ENCODE results near the gene PCDHGA5. TPM values are rescaled to one million over a fixed set of nuclear protein-coding genes. Genes with fewer than 3 reads are reported as not detected.
A peak's percentile ranks its signal among the peaks of the same experiment; 100 is the strongest.
"Not testable (repeated sequence)": the region's sequence is repeated elsewhere in the genome, so short reads cannot be mapped to it uniquely, and the experiment has no call there.

Gene PCDHGA5
- total RNA-seq, 1 donor from 2014 or later: 3.5 TPM

DNA sequence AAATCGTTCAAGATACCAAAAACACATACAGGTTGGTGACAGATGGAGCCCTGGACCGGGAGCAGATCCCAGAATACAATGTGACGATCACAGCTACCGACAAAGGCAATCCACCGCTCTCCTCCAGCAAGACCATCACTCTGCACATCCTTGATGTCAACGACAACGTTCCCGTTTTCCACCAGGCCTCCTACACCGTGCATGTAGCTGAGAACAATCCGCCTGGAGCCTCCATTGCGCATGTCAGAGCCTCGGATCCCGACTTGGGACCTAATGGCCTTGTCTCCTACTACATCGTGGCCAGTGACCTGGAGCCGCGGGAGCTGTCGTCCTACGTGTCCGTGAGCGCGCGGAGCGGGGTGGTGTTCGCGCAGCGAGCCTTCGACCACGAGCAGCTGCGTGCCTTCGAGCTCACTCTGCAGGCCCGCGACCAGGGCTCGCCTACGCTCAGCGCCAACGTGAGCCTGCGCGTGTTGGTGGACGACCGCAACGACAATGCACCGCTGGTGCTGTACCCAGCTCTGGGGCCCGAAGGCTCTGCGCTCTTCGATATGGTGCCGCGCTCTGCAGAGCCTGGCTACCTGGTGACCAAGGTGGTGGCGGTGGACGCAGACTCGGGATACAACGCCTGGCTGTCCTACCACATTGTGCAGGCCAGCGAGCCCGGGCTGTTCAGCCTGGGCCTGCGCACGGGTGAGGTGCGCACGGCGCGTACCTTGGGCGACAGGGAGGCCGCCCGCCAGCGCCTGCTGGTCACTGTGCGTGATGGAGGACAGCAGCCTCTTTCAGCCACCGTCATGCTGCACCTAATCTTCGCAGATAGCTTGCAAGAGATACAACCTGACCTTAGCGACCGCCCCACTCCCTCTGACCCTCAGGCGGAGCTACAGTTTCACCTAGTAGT is 7.9 kb downstream of the PCDHGA5 start:
- H3K27me3 ChIP-seq: peaks cover 7% of the 10 kb centered on the region
- peaks cover 30% of the 10 kb centered on the region for H3K9me3 ChIP-seq
- DNase-seq (no peak), ATAC-seq (no peak)
- no peaks in the 10 kb centered on the region for H3K36me3 ChIP-seq
- intact Hi-C loops (cut with DNase I): no loop called here
- H3K4me3 ChIP-seq: no peak overlapping the region
- no peaks in the 10 kb centered on the region for H3K4me1 ChIP-seq
- TF ChIP-seq, protein P1, sequence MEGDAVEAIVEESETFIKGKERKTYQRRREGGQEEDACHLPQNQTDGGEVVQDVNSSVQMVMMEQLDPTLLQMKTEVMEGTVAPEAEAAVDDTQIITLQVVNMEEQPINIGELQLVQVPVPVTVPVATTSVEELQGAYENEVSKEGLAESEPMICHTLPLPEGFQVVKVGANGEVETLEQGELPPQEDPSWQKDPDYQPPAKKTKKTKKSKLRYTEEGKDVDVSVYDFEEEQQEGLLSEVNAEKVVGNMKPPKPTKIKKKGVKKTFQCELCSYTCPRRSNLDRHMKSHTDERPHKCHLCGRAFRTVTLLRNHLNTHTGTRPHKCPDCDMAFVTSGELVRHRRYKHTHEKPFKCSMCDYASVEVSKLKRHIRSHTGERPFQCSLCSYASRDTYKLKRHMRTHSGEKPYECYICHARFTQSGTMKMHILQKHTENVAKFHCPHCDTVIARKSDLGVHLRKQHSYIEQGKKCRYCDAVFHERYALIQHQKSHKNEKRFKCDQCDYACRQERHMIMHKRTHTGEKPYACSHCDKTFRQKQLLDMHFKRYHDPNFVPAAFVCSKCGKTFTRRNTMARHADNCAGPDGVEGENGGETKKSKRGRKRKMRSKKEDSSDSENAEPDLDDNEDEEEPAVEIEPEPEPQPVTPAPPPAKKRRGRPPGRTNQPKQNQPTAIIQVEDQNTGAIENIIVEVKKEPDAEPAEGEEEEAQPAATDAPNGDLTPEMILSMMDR (IDR thresholded peaks at IDR 0.05): no peak
- H3K27ac ChIP-seq: no peak overlapping the region

DNA sequence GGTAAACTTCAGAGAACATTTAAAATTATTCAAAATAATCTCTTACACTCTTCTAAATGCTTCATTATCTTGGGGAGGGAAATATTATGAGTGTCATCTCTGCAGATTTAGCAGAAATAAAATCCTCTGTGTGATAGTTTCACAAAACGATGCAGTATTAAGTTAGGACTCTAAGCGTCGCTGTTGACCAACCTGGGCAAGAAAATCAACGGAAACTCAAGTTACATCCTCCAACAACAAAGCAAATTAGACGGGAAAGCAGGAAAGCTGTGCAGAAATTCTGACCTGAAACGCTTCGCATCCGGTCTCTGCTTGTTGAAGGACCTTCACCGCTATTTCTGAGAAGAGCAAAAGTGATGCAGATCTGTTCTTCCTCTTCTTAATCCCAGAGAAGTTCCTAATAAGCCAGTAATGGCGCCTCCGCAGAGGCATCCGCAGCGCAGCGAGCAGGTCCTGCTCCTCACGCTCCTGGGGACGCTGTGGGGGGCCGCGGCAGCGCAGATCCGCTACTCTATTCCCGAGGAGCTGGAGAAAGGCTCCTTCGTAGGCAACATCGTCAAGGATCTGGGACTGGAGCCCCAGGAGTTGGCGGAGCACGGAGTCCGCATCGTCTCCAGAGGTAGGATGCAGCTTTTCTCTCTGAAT is 9.8 kb downstream of the PCDHGA5 start, which contains the start of gene PCDHGA6:
Gene PCDHGA6 (plus strand): TSS at position 219 of the 645 bp plus-strand sequence. CDS start 193 bp downstream, at position 412.
- DNase-seq (no peak), ATAC-seq (no peak)
- Histone ChIP-seq H3K4me3 (no peak within 1 kb of the TSS), H3K36me3 (no peaks in the 10 kb centered on the region), H3K4me1 (no peaks in the 10 kb centered on the region), H3K27me3 (peaks cover 7% of the 10 kb centered on the region), H3K9me3 (peaks cover 36% of the 10 kb centered on the region), H3K27ac (no peak within 1 kb of the TSS)
- TF ChIP-seq, protein P1 (IDR thresholded peaks at IDR 0.05): peak; percentile 41
- intact Hi-C loops (cut with DNase I): no loop called here

DNA sequence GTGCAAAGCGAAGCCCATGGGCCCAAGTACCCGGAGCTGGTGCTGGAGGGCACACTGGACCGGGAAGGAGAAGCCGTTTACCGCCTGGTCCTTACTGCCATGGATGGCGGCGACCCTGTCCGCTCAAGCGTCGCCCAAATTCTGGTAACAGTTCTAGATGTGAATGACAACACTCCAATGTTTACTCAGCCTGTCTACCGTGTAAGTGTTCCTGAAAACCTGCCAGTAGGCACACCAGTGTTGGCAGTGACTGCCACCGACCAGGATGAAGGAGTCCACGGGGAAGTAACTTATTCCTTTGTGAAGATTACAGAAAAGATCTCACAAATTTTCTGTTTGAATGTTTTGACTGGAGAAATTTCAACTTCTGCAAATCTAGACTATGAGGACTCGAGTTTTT is 10.7 kb downstream of the PCDHGA5 start:
- TF ChIP-seq, protein P1 (IDR thresholded peaks at IDR 0.05): no peak
- Histone ChIP-seq H3K27ac (no peak overlapping the region), H3K4me1 (no peaks in the 10 kb centered on the region), H3K9me3 (peaks cover 36% of the 10 kb centered on the region), H3K27me3 (peaks cover 7% of the 10 kb centered on the region), H3K36me3 (no peaks in the 10 kb centered on the region), H3K4me3 (no peak overlapping the region)
- ATAC-seq (no peak), DNase-seq (no peak)
- intact Hi-C loops (cut with DNase I): no loop called here

DNA sequence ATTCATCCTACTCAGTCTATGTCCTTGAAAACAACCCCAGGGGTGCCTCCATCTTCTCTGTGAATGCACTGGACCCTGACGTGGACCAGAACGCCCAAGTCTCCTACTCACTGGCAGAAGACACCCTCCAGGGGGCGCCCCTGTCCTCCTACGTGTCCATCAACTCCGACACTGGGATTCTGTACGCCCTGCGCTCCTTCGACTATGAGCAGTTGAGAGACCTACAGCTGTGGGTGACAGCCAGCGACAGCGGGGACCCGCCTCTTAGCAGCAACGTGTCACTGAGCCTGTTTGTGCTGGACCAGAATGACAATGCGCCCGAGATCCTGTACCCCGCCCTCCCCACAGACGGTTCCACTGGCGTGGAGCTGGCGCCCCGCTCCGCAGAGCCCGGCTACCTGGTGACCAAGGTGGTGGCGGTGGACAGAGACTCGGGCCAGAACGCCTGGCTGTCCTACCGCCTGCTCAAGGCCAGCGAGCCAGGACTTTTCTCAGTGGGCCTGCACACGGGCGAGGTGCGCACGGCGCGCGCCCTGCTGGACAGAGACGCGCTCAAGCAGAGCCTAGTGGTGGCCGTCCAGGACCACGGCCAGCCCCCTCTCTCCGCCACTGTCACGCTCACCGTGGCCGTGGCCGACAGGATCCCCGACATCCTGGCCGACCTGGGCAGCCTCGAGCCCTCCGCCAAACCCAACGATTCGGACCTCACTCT is 11.6 kb downstream of the PCDHGA5 start:
- intact Hi-C loops (cut with DNase I); ATAC-seq; H3K4me3 ChIP-seq; H3K4me1 ChIP-seq; H3K36me3 ChIP-seq; H3K27me3 ChIP-seq; DNase-seq; H3K27ac ChIP-seq: not testable (repeated sequence)
- peaks cover 41% of the 10 kb centered on the region for H3K9me3 ChIP-seq

DNA sequence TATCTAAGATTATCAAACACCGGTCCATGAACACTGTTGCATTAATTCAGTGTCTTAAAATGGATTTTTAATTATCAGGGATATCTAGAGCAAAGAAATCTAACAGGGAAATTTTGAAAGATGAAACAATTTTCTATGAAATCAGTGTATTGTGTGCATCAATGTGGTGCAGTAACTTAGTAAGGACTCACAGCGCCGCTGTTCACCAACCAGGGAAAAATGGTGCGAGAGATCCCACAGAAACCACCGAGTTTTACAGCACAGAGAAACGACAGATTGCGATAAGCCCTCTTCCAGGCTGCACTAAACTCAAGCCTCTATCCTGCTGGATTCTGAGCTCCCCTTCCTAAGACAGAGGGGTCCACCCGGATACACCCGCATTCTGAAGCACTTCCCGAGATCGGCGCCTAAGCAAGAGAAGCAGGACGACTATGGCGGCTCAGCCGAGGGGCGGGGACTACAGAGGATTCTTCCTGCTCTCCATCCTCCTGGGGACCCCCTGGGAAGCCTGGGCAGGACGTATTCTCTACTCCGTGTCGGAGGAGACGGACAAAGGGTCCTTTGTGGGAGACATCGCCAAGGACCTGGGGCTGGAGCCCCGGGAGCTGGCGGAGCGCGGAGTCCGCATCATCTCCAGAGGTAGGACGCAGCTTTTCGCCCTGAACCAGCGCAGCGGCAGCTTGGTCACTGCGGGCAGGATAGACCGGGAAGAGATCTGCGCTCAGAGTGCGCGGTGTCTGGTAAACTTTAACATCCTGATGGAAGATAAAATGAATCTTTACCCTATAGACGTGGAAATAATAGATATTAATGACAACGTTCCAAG is 18.7 kb downstream of the PCDHGA5 start, which contains the start of gene PCDHGA7:
Gene PCDHGA7 (plus strand): TSS at position 274 of the 826 bp plus-strand sequence. CDS start 158 bp downstream, at position 432.
- peak; percentile 29 for ATAC-seq
- intact Hi-C loops (cut with DNase I): no loop called here
- Histone ChIP-seq H3K27me3 (peaks cover 11% of the 10 kb centered on the region), H3K27ac (no peak within 1 kb of the TSS), H3K4me1 (no peaks in the 10 kb centered on the region), H3K4me3 (peak within 1 kb of the TSS; percentile 20), H3K9me3 (peaks cover 23% of the 10 kb centered on the region), H3K36me3 (no peaks in the 10 kb centered on the region)
- no peak for DNase-seq
- TF ChIP-seq, protein P1 (IDR thresholded peaks at IDR 0.05): peak; percentile 13

Data from upper lobe of right lung (tissue), 1 donor.